Activated CD4-positive, alpha-beta T cell treated with anti-CD3 and anti-CD28 coated beads, Interleukin-2, amount 50 U/mL, for 4 hours (primary cell): ENCODE results near the gene HEXD.
A peak's percentile ranks its signal among the peaks of the same experiment; 100 is the strongest.
"Not testable (repeated sequence)": the region's sequence is repeated elsewhere in the genome, so short reads cannot be mapped to it uniquely, and the experiment has no call there.

Experiments used
- DNase-seq, 2 experiments: peaks; one replicate each; pipeline ENCODE4 v3.0.0-alpha.2; 2020

Gene HEXD

GRCh38 chr17:82397449-82398335, 20.5 kb upstream of the HEXD start:
- DNase-seq, result no peak

DNA sequence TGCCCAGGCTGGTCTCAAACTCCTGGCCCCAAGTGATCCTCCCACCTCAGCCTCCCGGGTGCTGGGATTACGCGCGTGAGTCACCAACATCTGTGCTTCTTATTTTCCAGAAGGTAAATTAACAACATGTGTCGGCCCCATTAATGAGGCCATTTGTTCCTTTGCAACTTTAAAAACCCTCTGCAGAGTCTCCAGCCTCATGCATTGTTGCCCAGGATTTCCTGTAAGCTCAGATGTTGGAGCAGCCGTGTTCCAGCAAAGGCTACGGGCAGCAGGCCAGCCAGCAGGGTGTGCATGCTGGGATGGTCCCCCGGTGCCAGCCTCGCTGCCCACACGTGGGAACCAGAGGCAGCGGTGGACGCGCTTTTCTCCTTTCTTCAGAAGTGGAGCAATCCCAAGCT, 19.1 kb upstream of the HEXD start:
- no peak for DNase-seq

GRCh38 chr17:82399601-82400101, 18.5 kb upstream of the HEXD start:
- no peak for DNase-seq

GRCh38 chr17:82400206-82400605, 17.9 kb upstream of the HEXD start:
- no peak for DNase-seq

DNA sequence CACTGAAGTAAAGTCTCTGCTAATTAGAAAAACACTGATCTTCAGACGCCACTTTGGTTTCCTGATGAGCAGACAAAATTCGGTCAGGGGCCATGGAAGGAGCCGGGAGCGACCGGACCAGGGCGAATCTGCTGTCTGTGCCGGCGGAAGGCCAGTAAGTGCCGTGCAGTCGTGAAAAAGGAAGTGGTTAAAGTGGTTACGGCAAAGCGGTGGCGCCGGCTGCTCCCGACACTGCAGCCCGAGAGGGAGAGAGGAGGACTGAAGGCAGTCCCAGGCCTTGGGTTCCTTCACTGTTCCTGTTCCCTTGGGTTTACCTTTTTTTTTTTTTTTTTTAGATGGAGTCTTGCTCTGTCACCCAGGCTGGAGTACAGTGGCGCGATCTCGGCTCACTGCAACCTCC, 17.3 kb upstream of the HEXD start:
- DNase-seq, result peak in 1 of 2 experiments; percentile 8

- DNase-seq, result no peak
Measured at GRCh38 chr17:82402865-82403264, 15.3 kb upstream of the HEXD start.

- DNase-seq, result no peak
Measured at GRCh38 chr17:82403662-82404660, 14.2 kb upstream of the HEXD start.

DNA sequence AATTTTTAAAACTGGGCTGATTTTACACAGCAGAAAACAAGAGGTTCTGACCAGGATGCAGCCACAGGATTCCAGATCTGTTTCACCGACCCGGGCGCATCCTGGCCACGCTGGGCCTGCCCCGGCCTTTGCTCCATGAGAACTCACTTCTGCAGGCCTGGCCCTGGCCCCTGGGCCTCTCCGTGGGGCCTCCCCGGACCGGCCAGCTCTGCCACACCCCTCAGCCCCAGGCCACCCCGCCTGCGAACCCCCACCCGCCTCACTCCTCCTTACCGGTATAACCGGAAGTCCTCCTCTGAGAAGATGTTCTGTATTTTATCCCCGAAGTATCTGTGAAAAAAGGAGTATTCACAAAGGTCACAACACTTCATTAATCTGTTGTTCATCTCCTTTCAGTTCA, 13.1 kb upstream of the HEXD start:
- no peak for DNase-seq

- no peak for DNase-seq
Measured at GRCh38 chr17:82406131-82406671, 11.9 kb upstream of the HEXD start.

DNA sequence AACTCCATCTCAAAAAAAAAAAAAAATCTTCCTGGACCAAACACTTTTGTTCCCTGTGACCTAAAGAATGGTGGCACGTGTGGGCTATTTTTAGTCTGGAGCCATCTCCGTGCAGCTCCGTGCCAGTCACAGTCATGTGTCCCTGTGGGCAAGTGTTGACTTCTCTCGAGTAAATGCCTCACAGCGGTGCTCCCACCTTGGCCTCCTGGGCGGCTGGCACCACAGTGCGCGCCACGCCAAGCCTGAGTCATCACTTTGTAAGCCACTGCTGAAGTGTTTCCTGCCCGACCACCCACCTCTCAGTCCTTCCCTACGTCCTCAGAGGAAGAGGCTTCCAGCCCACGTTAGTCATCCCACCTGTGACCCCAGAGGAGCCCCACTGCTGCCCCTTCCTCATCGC, 10.9 kb upstream of the HEXD start:
- DNase-seq, result no peak

- no peak for DNase-seq
Measured at GRCh38 chr17:82408288-82408937, 9.7 kb upstream of the HEXD start.

DNA sequence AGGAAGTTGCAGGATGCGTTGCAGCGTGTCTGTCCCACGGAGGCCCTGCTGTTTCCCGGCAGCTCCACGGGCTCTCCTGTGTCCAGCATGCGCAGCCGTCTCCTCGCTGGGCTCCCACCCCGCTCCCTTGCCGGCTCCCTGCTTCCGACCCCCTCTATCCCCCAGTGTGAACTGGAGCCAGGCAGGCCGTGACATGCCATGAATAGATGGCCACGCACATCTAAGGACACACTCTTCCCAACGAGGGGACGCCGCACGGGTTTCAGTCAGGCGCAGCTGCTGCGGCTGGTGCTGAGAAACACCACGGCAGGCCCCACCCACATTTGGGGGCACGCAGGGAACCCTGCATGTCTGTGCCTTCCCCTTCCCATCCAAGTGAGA, 9.2 kb upstream of the HEXD start:
- no peak for DNase-seq

DNA sequence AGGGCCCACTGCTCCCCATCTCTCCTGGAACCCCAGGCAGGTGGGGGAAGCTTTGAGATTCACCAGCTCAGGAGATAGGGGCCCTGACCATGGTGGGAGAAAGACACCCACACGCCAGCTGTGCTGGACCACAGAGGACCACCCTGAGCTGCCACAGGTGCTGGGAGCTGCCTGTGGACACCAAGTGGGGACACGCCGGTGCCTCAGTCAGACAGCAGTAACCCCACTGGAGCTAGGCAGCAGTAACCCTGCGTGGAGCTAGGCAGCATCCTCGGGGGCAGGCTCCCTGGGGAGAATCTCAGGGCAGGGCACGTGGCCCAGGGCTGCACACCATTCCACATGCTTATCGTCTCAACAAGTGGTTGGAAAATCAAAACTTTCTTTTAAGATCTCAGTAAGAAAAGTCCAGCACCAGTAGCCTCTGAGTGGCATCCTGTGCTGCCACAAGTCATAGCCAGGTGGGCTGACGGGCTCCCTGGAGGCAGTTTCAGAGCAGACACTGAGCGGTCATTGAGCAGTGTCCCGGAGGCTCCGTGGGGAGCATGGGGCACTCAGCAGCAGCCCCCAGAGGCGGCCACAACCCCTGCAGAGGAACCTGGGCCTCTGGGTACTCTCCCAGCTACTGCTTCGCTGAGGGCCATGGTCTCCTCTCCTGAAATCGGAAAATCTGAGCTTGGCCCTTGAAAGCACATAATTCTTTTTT, 8.0 kb upstream of the HEXD start:
- no peak for DNase-seq

GRCh38 chr17:82411396-82412053, 6.6 kb upstream of the HEXD start:
- DNase-seq, result no peak

DNA sequence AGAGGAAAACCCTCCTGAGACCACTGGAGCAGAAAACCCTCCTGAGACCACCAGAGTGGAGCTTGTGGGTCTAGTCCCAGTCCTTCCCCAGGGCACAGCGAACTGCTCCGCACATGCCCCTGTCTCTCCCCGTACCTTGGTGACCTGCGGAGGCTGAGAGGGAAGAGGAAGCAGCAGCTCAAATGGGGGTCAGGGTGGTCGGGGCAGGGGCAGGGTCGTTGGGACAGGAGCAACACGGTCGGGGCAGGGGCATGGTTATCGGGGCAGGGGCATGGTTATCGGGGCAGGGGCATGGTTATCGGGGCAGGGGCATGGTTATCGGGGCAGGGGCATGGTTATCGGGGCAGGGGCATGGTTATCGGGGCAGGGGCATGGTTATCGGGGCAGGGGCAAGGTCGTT, 6.1 kb upstream of the HEXD start:
- DNase-seq, result not testable (repeated sequence)

DNA sequence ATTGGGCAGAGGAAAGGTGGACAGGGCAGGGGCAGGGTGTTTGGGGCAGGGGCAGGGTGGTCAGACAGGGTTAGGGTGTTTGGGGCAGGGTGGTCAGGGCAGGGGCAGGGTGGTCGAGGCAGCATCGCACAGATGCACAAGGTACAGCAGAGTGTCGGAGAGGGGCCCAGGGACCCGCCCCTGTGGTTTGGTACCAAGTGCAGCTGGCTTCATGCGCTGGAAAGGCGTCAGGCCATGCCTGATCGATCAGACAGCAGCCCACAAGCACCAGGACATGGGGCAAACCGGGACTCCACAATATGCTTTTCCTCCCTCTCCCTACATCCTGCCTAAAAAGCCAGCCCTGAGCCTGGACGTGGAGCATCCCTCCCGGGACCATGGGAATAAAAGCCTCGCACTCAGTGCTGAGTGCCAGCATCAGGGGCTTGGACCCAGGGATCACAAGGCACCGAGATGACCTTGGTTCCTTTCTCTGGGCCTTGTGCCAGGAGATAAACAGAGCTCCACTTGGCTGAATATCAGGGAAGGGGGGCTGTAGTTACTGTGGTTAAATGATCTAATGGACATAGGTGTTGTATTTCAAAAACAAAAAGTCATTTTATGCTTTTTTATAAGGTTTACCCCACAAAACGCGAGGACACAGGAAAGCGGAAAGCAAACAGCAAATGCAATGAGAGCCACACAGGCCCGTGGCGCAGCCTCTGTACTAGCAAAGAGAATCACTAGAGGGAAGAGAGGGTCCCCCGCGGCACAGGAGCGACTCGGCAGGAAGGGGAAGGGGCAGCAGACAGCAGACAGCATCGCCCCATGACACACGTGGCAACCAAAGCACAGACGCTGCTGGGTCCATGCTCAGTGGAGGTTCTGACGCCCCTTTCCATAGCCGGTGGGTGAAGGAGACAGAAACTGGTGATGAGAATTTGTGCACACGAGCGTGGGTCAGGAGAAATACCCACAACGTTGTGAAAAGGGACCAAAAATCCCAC, 5.3 kb upstream of the HEXD start:
- DNase-seq, result no peak

GRCh38 chr17:82414548-82415281, 3.4 kb upstream of the HEXD start:
- DNase-seq, result peak; percentile 75

DNA sequence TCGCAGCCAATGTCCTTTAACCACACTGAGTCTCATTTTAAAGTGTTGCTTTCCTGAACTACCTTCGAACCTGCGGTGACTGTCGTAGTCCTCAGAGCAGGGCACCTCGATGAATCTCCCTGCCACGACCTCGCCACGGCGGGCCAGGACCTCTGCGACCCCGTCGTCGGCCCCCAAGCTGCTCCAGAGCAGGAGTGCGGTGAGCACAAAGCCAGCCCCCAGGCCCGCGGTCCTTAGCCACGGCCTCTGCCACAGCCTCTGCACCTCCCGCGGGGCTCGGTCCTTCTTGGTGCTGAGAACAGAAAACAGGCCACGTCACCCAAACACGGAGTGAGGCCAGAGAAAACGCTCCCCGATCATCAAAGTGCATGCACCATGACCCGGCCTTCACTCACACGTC, 2.8 kb upstream of the HEXD start:
- no peak for DNase-seq

GRCh38 chr17:82415786-82416185, 2.4 kb upstream of the HEXD start:
- no peak for DNase-seq
